GM10847 (cell line): ENCODE data around the gene CKMT1B.
"Not testable (repeated sequence)": the region's sequence is repeated elsewhere in the genome, so short reads cannot be mapped to it uniquely, and the experiment has no call there.

Source experiments
- POLR2A ChIP-seq: IDR thresholded peaks from 2 replicates; pipeline ENCODE4 v1.6.1; 2011; ENCODE audit not compliant: insufficient read length; ENCODE audit errors: extremely low read depth

CKMT1B gene

DNA sequence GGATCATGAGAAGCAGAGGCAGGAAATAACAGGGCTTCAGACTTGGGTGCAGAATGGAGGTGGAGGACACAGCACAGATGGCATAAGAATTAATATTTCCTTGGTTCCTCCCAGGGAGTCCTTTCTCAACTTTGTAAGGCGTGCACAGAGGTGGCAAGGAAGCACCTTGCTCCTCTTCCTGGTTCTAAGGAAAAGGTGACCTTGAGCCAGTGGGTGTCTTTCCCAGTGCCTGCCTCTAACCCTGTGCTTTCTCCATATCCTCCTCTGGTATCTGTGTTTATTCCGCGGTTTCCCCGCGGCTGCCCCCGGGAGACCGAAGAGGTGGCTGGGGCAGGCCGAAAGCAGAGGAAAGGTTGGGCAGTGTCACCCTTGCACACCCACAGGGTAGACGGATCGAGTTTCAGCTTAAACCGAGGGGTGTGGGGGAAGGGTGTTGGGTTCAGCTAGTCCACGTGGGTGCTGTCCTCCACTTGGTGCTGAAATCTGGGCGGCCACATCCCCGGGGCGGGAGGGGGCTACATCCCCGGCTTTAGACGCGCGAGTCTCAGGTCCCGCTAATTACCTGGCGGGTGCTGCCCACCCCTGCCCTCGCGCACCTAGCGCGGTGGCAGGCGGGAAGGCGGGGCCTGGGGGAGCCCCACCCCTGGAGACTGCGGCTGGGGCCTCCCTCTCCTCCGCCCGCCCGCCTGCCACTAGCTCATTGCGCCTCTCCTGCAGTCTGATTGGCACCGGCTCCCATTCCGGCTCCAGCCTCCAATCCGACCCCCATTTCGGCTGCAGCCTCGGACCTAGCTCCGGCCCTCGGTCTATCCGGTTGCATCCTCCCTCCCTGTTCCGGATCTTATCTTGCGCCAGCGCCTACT is at the start of gene CKMT1B:
Gene CKMT1B (plus strand): TSS at position 700 of the 863 bp plus-strand sequence. CDS start 192 bp downstream, outside the sequence.
- not testable (repeated sequence) for TF ChIP-seq POLR2A

DNA sequence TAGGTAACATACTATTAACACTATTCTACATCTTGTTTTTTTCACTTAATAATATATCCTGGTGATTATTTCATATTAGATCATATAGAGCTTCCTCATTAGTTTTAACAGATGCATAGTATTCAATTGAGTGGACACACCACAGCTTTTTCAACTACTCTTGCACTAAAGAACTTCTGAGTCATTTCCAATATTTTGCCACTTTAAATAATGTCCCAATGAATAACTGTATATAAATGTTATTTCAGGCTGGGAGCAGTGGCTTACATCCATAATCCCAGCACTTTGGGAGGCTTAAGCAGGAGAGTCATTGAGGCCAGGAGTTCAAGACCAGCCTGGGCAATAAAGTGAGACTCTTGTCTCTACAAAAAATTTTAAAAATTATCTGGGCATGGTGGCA is 49.6 kb upstream of the CKMT1B start:
- TF ChIP-seq POLR2A = no peak

- TF ChIP-seq POLR2A = no peak
These were observed 48.4 kb upstream of the CKMT1B start for GRCh38 chr15:43545426-43545825.

DNA sequence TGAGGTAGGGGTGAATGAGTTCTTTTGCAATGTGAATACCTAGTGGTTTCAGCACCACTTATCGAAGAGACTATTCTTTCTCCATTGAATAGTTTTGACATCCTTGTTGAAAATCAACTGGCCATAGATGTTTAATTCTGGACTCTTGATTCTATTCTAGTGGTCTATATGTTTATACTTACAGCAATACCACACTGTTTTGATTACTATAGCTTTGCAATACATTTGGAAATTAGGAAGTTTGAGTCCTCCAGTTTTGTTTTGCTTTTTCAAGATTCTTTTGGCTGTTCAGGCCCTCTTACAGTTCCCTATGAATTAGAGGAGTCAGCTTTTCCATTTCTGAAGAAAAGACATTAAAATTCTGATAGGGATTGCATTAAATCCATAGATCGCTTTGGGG is 46.3 kb upstream of the CKMT1B start:
- TF ChIP-seq POLR2A = no peak

DNA sequence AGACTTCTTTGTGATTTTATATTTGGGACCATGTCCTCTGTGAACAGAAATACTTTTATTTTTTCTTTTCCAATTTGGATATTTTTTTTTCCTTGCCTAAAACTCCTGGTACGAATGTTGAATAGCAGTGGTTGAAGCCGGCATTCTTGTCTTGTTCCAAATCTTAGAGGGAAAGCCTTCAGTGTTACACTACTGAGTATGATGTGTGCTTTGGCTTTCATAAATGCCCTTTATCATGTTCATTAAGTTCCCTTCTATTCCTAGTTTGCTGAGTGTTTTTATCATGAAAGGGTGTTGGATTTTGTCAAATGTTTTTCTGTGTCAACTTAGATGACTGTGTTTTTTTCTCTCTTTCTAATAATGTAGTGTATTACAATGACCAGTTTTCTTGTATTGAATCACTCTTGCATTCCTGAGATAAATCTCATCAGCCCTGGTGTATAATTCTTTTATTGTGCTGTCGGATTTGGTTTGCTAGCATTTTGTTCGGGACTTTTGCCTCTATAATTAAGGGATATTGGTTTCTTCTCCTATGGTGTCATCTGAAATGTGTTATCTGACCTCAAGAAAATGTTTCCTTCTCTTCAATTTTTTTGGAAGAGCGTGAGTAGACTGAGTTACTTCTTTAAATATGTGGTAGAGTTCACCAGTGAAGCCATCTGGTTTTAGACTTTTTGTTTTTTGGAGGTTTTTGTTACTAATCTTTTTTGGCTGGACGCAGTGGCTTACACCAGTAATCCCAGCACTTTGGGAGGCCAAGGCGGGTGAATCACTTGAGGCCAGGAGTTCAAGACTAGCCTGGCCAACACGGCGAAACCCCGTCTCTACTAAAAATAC is 43.1 kb upstream of the CKMT1B start:
- no peak for TF ChIP-seq POLR2A

GRCh38 chr15:43552256-43552655 is 41.6 kb upstream of the CKMT1B start:
- TF ChIP-seq POLR2A = no peak

- TF ChIP-seq POLR2A = no peak
These were observed 40.8 kb upstream of the CKMT1B start for GRCh38 chr15:43552986-43553385.

- not testable (repeated sequence) for TF ChIP-seq POLR2A
These were observed 3.9 kb upstream of the CKMT1B start, which contains the start of gene PPIP5K1 for GRCh38 chr15:43589778-43590466. Gene PPIP5K1 (minus strand): TSS chr15:43590208. CDS start chr15:43584504, 5,704 bp downstream.

- not testable (repeated sequence) for TF ChIP-seq POLR2A
These were observed 24.9 kb downstream of the CKMT1B start, which contains the start of gene STRC for GRCh38 chr15:43618700-43619099. Gene STRC (minus strand): TSS chr15:43618800. CDS start chr15:43618722, 78 bp downstream.

DNA sequence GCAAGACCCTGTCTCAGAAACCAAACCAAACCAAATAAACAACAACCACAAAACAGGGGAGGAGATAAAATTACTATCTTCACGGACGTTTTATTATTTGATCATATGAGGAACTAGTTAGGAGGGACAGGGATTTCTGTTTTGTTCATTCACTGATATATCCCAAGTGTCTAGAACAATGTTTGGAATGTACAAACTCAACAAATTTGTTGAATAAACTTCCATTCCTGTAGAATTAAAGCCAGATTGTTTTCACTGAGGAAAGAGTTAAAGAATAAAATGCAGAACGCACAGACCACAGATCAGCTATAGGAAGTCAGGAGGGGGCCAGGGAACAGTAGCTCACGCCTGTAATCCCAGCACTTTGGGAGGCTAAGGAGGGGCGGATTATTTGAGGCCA is 31.3 kb downstream of the CKMT1B start:
- TF ChIP-seq POLR2A = no peak
